Esophagus muscularis mucosa (tissue), 4 donors: Measurements from ENCODE around the gene NDUFV1. TPM values are rescaled to one million over a fixed set of nuclear protein-coding genes. Genes with fewer than 3 reads are reported as not detected.
A peak's percentile ranks its signal among the peaks of the same experiment; 100 is the strongest.

Source experiments
- DNase-seq: peaks from one replicate; pipeline ENCODE4 v3.0.0-alpha.2; 2017; ENCODE audit errors: extremely low spot score
- H3K27ac ChIP-seq, 4 donors: fragments of 200-600 bp; sonication (generic); replicated peaks in 1 of 4; 1 replicate in 3 of 4; 2 replicates in 1 of 4; pipeline ENCODE4 v1.5.1; 2016 to 2019; ENCODE audit warnings: mild to moderate bottlenecking in 1 of 4
- H3K27me3 ChIP-seq, 4 donors: fragments of 200-600 bp; sonication (generic); one replicate each; pipeline versions ENCODE4 v1.5.1 to v1.6.0; 2016 to 2019
- H3K36me3 ChIP-seq, 4 donors: fragments of 200-600 bp; sonication (generic); one replicate each; pipeline ENCODE4 v1.5.1; 2016 to 2019
- H3K4me1 ChIP-seq, 4 donors: fragments of 200-600 bp; sonication (generic); one replicate each; pipeline ENCODE4 v1.5.1; 2016 to 2019
- H3K4me3 ChIP-seq, 4 donors: fragments of 200-600 bp; sonication (generic); 1 replicate in 2 of 4; 2 replicates in 2 of 4; pipeline ENCODE4 v1.5.1; 2016 to 2019; ENCODE audit warnings: mild to moderate bottlenecking in 4 of 4, moderate library complexity in 1 of 4
- H3K9me3 ChIP-seq, 4 donors: fragments of 200-600 bp; sonication (generic); 1 replicate in 3 of 4; 2 replicates in 1 of 4; pipeline ENCODE4 v1.5.1; 2016 to 2019
- CTCF ChIP-seq, 3 experiments: fragments of 200-600 bp in 2 of 3; fragments of 450-650 bp in 1 of 3; sonication (generic) in 2 of 3; IDR thresholded peaks; one replicate each; pipeline ENCODE4 v1.5.1; 2017 to 2019; ENCODE audit warnings: antibody characterized with exemption in 3 of 3, mild to moderate bottlenecking in 2 of 3, moderate library complexity in 1 of 3
- EP300 ChIP-seq: sonication (generic); formaldehyde crosslinking; IDR thresholded peaks from one replicate; pipeline ENCODE4 v1.6.1; 2017; ENCODE audit warnings: antibody characterized with exemption
- POLR2A ChIP-seq: fragments of 450-650 bp; IDR thresholded peaks from one replicate; pipeline ENCODE4 v1.6.1; 2017; ENCODE audit warnings: antibody characterized with exemption, moderate library complexity, mild to moderate bottlenecking, low read depth
- POLR2AphosphoS5 ChIP-seq, 2 donors: sonication (generic); formaldehyde crosslinking; IDR thresholded peaks; one replicate each; pipeline ENCODE4 v1.6.1; 2017; ENCODE audit warnings: antibody characterized with exemption in 2 of 2
- WGBS: methylation state at CpG from one replicate; pipeline ENCODE4 v1.1.5; 2018; 5-methylcytosine and 5-hydroxymethylcytosine counted together
- intact Hi-C: fragments of 100-400 bp; cut with DNase I; formaldehyde crosslinking; loops from one replicate; pipeline ENCODE4 v1.15.1; 2023
- total RNA-seq, 4 donors: library from RNA; depleted of rRNA; stranded (reverse); fragments of >200 nt; gene quantifications; one replicate each; pipeline versions ENCODE4 v1.1.0 to v1.2.1, GENCODE V29; 2016

The NDUFV1 gene
- total RNA-seq, 4 donors from 2014 or later, result 196 to 252 (median 212) TPM

DNA sequence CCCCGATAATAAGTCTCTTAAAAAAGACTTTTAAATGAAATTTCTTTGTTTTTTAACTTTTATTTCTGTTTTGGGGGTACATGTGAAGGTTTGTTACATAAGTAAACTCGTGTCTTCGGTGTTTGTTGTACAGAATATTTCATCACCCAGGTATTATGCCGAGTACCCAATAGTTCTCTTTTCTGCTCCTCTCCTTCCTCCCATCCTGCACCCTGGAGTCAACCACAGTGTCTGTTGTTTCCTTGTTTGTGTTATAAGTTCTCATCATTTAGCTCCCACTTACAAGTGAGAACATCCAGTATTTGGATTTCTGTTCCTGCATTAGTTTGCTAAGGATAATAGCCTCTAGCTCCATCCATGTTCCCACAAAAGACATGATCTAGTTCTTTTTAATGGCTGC, 24.7 kb upstream of the NDUFV1 start:
- intact Hi-C loops, result no loop called here
- no peak overlapping the region for H3K4me3 ChIP-seq
- 70% methylated on average over 4 of the region's 4 CpGs for WGBS
- H3K4me1 ChIP-seq, result peaks cover 13 to 36% (median 25%) of the 10 kb centered on the region in 4 donors
- peaks cover 5 to 25% (median 22%) of the 10 kb centered on the region in 4 donors for H3K36me3 ChIP-seq
- DNase-seq, result no peak
- no peaks in the 10 kb centered on the region for H3K9me3 ChIP-seq
- TF ChIP-seq POLR2A (no peak), POLR2AphosphoS5 (IDR thresholded peaks at IDR 0.05) (no peak), EP300 (no peak), CTCF (IDR thresholded peaks at IDR 0.05) (no peak)
- H3K27me3 ChIP-seq, result peaks cover 0 to 16% (median 0%) of the 10 kb centered on the region in 4 donors
- H3K27ac ChIP-seq, result no peak overlapping the region

GRCh38 chr11:67583247-67584204, 23.2 kb upstream of the NDUFV1 start, which contains the start of gene GSTP1:
GSTP1 (plus strand) TSS chr11:67583812; CDS start chr11:67583844, 32 bp downstream.
- H3K27ac ChIP-seq, result peak within 1 kb of the TSS; percentile 97 to 100 (median 98)
- H3K4me1 ChIP-seq, result peaks cover 13 to 36% (median 25%) of the 10 kb centered on the region in 4 donors
- peaks cover 5 to 40% (median 36%) of the 10 kb centered on the region in 4 donors for H3K36me3 ChIP-seq
- intact Hi-C loops, result no loop called here
- TF ChIP-seq POLR2A, result peak; percentile 73
- peak; percentile 91 to 98 for TF ChIP-seq POLR2AphosphoS5 (IDR thresholded peaks at IDR 0.05)
- TF ChIP-seq EP300, result no peak
- TF ChIP-seq CTCF (IDR thresholded peaks at IDR 0.05), result peak; percentile 81 to 93 (median 82)
- DNase-seq, result peak; percentile 96
- WGBS, result 3% methylated on average over 63 of the region's 81 CpGs
- peak within 1 kb of the TSS; percentile 76 to 98 (median 94) for H3K4me3 ChIP-seq
- no peaks in the 10 kb centered on the region for H3K9me3 ChIP-seq
- peaks cover 0 to under 1% (median 0%) of the 10 kb centered on the region in 4 donors for H3K27me3 ChIP-seq

- intact Hi-C loops, result no loop called here
Observed at GRCh38 chr11:67584205-67584880, 22.4 kb upstream of the NDUFV1 start.

More at GRCh38 chr11:67584205-67584880, 22.4 kb upstream of the NDUFV1 start:
- peak overlapping the region; percentile 97 to 100 (median 98) for H3K27ac ChIP-seq
- H3K36me3 ChIP-seq, result peaks cover 5 to 48% (median 41%) of the 10 kb centered on the region in 4 donors
- H3K9me3 ChIP-seq, result no peaks in the 10 kb centered on the region
- peak; percentile 94 for DNase-seq
- TF ChIP-seq EP300 (no peak), CTCF (IDR thresholded peaks at IDR 0.05) (no peak), POLR2AphosphoS5 (IDR thresholded peaks at IDR 0.05) (peak in 1 of 2 donors; percentile 36), POLR2A (no peak)
- WGBS, result 27% methylated on average over 21 of the region's 33 CpGs
- H3K27me3 ChIP-seq, result no peaks in the 10 kb centered on the region
- peak overlapping the region; percentile 76 to 98 (median 94) for H3K4me3 ChIP-seq
- H3K4me1 ChIP-seq, result peaks cover 13 to 36% (median 25%) of the 10 kb centered on the region in 4 donors
